ENCODE results near the gene DENND2A. TPM values are rescaled to one million over a fixed set of nuclear protein-coding genes. Genes with fewer than 3 reads are reported as not detected.

Gene DENND2A
- total RNA-seq, 3 donors from 2014 or later, result 6.9 to 13.1 (median 7.6) TPM

DNA sequence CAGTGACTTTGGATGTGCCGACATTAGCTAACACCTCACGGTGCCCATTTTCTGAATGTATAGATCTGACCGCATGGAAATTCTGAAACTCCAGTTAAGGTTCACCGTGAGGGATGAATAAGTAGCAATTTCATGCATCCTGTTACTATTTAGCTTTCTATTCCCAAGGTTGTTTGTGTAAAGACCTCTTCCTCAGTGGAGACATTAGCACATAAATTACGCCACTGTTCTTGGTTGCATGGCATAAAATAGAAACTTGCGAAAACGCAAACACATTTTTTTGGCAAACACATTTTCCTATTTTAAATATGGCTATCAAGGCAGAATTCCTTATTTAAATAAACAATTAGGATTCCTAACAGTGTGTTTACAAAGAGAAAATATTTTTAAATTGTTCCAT lies 36.5 kb downstream of the DENND2A start:
- Histone ChIP-seq H3K27me3 (no peaks in the 10 kb centered on the region), H3K4me3 (no peak overlapping the region), H3K9me3 (no peaks in the 10 kb centered on the region), H3K36me3 (no peaks in the 10 kb centered on the region), H3K27ac (no peak overlapping the region), H3K4me1 (peaks cover 0 to 4% of the 10 kb centered on the region in 2 donors)
- TF ChIP-seq POLR2AphosphoS5 (IDR thresholded peaks at IDR 0.05) (no peak), POLR2A (IDR thresholded peaks at IDR 0.05) (no peak)
- TF ChIP-seq, protein P1, sequence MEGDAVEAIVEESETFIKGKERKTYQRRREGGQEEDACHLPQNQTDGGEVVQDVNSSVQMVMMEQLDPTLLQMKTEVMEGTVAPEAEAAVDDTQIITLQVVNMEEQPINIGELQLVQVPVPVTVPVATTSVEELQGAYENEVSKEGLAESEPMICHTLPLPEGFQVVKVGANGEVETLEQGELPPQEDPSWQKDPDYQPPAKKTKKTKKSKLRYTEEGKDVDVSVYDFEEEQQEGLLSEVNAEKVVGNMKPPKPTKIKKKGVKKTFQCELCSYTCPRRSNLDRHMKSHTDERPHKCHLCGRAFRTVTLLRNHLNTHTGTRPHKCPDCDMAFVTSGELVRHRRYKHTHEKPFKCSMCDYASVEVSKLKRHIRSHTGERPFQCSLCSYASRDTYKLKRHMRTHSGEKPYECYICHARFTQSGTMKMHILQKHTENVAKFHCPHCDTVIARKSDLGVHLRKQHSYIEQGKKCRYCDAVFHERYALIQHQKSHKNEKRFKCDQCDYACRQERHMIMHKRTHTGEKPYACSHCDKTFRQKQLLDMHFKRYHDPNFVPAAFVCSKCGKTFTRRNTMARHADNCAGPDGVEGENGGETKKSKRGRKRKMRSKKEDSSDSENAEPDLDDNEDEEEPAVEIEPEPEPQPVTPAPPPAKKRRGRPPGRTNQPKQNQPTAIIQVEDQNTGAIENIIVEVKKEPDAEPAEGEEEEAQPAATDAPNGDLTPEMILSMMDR (IDR thresholded peaks at IDR 0.05), result no peak
- DNase-seq (ENCODE audit: low spot score in 2 of 2), result no peak
- intact Hi-C loops (cut with DNase I; ENCODE audit: low total_unique reads), result no loop called here

DNA sequence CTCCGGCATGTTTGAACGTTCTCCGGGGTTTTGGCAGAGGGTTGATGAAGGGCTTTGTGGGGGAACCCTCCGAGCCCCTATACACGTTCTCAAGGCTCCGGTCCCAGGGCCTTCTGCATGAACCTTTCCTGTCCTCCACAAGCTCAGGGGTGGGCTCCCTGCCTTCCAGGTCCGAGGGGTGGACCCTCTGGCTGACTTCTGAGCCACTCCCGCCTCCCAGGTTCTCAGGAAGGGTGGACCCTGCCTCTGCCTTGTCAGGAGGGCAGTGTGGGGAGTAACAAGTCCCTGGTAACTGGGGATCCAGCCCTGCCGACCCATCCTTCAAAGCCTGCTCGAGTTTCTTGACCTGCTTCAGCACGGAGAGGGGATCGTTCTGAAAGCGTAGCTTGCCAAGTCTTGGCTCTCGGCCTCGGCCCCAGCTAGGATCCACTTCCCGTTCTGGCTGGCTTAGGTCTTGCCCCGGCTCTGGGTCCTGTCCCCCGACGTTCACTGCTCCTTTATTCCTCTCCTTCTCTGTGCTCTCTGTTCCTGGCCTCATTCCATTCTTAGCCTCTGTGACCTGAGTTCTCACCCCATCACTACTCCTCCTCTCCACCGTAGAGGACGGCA lies 38.9 kb downstream of the DENND2A start:
- TF ChIP-seq POLR2A (IDR thresholded peaks at IDR 0.05) (no peak), POLR2AphosphoS5 (IDR thresholded peaks at IDR 0.05) (no peak)
- TF ChIP-seq, protein P1 (IDR thresholded peaks at IDR 0.05), result no peak
- Histone ChIP-seq H3K27ac (peak overlapping the region in 1 of 2 donors; percentile 23), H3K4me1 (no peaks in the 10 kb centered on the region)

DNA sequence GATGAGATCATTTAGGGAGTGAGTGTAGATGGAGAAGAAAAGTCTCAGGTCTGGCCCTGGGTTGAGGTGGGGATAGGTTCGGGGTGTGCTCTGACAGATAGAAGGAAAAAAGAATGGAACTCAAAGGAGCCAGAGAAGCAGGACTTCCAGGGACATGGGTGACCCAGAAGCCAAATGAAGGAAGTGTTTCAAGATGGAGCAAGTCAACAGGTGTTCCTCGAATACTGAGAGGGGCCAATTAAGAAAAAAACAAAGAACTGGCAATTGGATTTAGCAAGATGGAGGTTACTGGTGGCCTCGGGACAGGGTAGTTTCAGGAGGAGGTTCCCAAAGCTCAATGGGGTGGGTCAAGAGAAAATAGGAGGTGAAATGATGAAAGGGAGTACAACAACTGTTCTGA lies 40.3 kb downstream of the DENND2A start:
- no peak overlapping the region for H3K27ac ChIP-seq
- H3K9me3 ChIP-seq, result no peaks in the 10 kb centered on the region
- DNase-seq (ENCODE audit: low spot score in 2 of 2), result no peak
- intact Hi-C loops (cut with DNase I; ENCODE audit: low total_unique reads), result no loop called here
- H3K36me3 ChIP-seq, result no peaks in the 10 kb centered on the region
- H3K27me3 ChIP-seq, result no peaks in the 10 kb centered on the region
- TF ChIP-seq POLR2A (IDR thresholded peaks at IDR 0.05), result no peak
- no peak for TF ChIP-seq POLR2AphosphoS5 (IDR thresholded peaks at IDR 0.05)
- TF ChIP-seq, protein P1 (IDR thresholded peaks at IDR 0.05), result no peak
- no peaks in the 10 kb centered on the region for H3K4me1 ChIP-seq
- H3K4me3 ChIP-seq, result no peak overlapping the region

More for the DNA sequence above, 38.9 kb downstream of the DENND2A start:
- H3K36me3 ChIP-seq, result no peaks in the 10 kb centered on the region
- H3K4me3 ChIP-seq, result no peak overlapping the region
- H3K9me3 ChIP-seq, result no peaks in the 10 kb centered on the region
- intact Hi-C loops (cut with DNase I; ENCODE audit: low total_unique reads), result no loop called here
- H3K27me3 ChIP-seq, result no peaks in the 10 kb centered on the region
- no peak for DNase-seq (ENCODE audit: low spot score in 2 of 2)

DNA sequence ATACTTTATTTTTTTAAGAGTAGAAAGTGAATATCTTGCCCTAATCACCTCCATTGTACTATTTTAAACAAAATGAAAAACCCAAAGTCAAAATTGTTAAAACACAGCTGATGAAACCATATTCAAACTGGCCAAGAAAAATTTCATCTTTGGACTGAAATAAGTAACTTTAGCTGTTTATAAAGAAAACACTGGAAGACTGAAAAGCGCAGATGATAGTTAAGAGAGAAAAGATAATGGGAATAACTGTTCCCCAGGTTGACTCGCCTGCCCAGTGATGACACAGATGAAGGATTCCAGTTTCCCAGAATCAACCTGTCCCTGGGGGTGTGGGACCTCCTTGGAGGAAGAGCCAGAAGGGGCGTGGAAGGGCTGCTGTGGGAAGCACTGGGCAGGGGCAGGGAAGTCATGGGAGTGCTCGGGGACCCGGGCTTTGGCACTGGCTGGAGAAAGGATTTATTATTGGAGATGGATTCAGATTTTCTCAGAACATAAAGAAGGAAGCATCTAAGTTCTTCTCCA lies 43.1 kb downstream of the DENND2A start:
- intact Hi-C loops (cut with DNase I; ENCODE audit: low total_unique reads), result no loop called here
- H3K36me3 ChIP-seq, result no peaks in the 10 kb centered on the region

More for the DNA sequence above, 43.1 kb downstream of the DENND2A start:
- no peaks in the 10 kb centered on the region for H3K4me1 ChIP-seq
- no peak for DNase-seq (ENCODE audit: low spot score in 2 of 2)
- H3K27ac ChIP-seq, result no peak overlapping the region
- H3K4me3 ChIP-seq, result no peak overlapping the region
- no peaks in the 10 kb centered on the region for H3K9me3 ChIP-seq
- H3K27me3 ChIP-seq, result no peaks in the 10 kb centered on the region
- TF ChIP-seq POLR2A (IDR thresholded peaks at IDR 0.05) (no peak), POLR2AphosphoS5 (IDR thresholded peaks at IDR 0.05) (no peak)
- TF ChIP-seq, protein P1 (IDR thresholded peaks at IDR 0.05), result no peak
